H1 (cell line): Measurements from ENCODE around the gene MIF. TPM values are rescaled to one million over a fixed set of nuclear protein-coding genes. Genes with fewer than 3 reads are reported as not detected.

Experiments used
- CTCF ChIA-PET: fragments of 300-600 bp; sonication (Branson Sonifier 250); formaldehyde crosslinking; loops from one replicate; lab custom pipeline; 2021; ENCODE audit not compliant: partially characterized antibody; lab: Charles Lee
- POLR2A ChIA-PET: fragments of 300-600 bp; sonication (Branson Sonifier 250); formaldehyde crosslinking; loops from one replicate; lab custom pipeline; 2021; ENCODE audit warnings: inconsistent platforms; ENCODE audit not compliant: partially characterized antibody; lab: Charles Lee
- DNase-seq, 2 experiments: peaks; one replicate each; pipeline versions ENCODE4 v3.0.0 to v3.0.0-alpha.2; 2010 to 2022; ENCODE audit warnings: low spot score in 2 of 2, low read depth in 1 of 2, mixed read lengths in 1 of 2
- FAIRE-seq: peaks from 2 replicates; lab custom pipeline; 2011; peaks lifted over from hg19 to GRCh38; lab: Jason Lieb, UNC
- H2AFZ ChIP-seq: 2 replicates; pipeline ENCODE4 v1.8.1; 2012; ENCODE audit warnings: low read length, inconsistent platforms
- H2AK5ac ChIP-seq: 2 replicates; pipeline ENCODE4 v1.6.1; 2013; ENCODE audit warnings: low read depth, low read length
- H2BK120ac ChIP-seq: replicated peaks from 2 replicates; pipeline ENCODE3; 2013; ENCODE audit warnings: low read depth, low read length, inconsistent platforms
- H2BK12ac ChIP-seq: 2 replicates; pipeline ENCODE4 v1.6.1; 2013; ENCODE audit warnings: low read depth, low read length
- H2BK15ac ChIP-seq: 2 replicates; pipeline ENCODE4 v1.6.1; 2013; ENCODE audit warnings: low read length
- H2BK20ac ChIP-seq: 2 replicates; pipeline ENCODE4 v1.6.1; 2013; ENCODE audit warnings: low read length
- H2BK5ac ChIP-seq: 2 replicates; pipeline ENCODE4 v1.6.1; 2013; ENCODE audit warnings: low read depth, low read length
- H3K14ac ChIP-seq: 2 replicates; pipeline ENCODE4 v1.6.1; 2013; ENCODE audit warnings: inconsistent platforms; ENCODE audit not compliant: insufficient read length
- H3K18ac ChIP-seq: 2 replicates; pipeline ENCODE4 v1.6.1; 2013; ENCODE audit warnings: low read length; ENCODE audit errors: extremely low read depth
- H3K23ac ChIP-seq: 2 replicates; pipeline ENCODE4 v1.6.1; 2013; ENCODE audit warnings: inconsistent platforms; ENCODE audit not compliant: insufficient read length
- H3K23me2 ChIP-seq: 2 replicates; pipeline ENCODE4 v1.6.1; 2013; ENCODE audit warnings: low read depth, low read length
- H3K27ac ChIP-seq: 2 replicates; pipeline ENCODE4 v1.6.1; 2011; ENCODE audit warnings: low read depth, low read length, inconsistent platforms
- H3K27me3 ChIP-seq, 4 experiments: replicated peaks in 1 of 4; 1 replicate in 1 of 4; 2 replicates in 3 of 4; pipeline versions ENCODE4 v1.6.1 to v1.8.1; 2011 to 2013; ENCODE audit warnings: low read length in 3 of 4, mild to moderate bottlenecking in 3 of 4, inconsistent platforms in 2 of 4, mixed read lengths in 2 of 4, moderate library complexity in 1 of 4; ENCODE audit not compliant: control insufficient read depth in 3 of 4, insufficient read depth in 3 of 4; ENCODE audit errors: extremely low read depth in 1 of 4
- H3K36me3 ChIP-seq, 4 experiments: 2 replicates each; pipeline versions ENCODE4 v1.6.1 to v1.8.1; 2011 to 2013; ENCODE audit warnings: mild to moderate bottlenecking in 4 of 4, low read length in 3 of 4, moderate library complexity in 2 of 4, control low read depth in 1 of 4, inconsistent platforms in 1 of 4; ENCODE audit not compliant: insufficient read depth in 4 of 4, control insufficient read depth in 2 of 4
- H3K4ac ChIP-seq: replicated peaks from 2 replicates; pipeline ENCODE3; 2013; ENCODE audit warnings: low read length, low read depth, mixed read lengths, inconsistent platforms; ENCODE audit not compliant: insufficient read length
- H3K4me1 ChIP-seq, 4 experiments: replicated peaks in 1 of 4; 1 replicate in 1 of 4; 2 replicates in 3 of 4; pipeline versions ENCODE4 v1.6.1 to v1.8.1; 2011 to 2013; ENCODE audit warnings: low read length in 3 of 4, inconsistent platforms in 2 of 4, mixed read lengths in 1 of 4; ENCODE audit not compliant: insufficient read depth in 4 of 4, control insufficient read depth in 3 of 4
- H3K4me2 ChIP-seq, 2 experiments: 2 replicates each; pipeline versions ENCODE4 v1.6.1 to v1.8.1; 2011 to 2013; ENCODE audit warnings: low read depth in 2 of 2, low read length in 2 of 2, control low read depth in 1 of 2, inconsistent platforms in 1 of 2, mild to moderate bottlenecking in 1 of 2; ENCODE audit not compliant: insufficient read depth in 1 of 2
- H3K4me3 ChIP-seq, 4 experiments: fragments of 200-600, 300-600 bp in 1 of 4; sonication (generic), shearing (Covaris generic), sonication (Bioruptor Twin) in 1 of 4; 2 replicates each; pipeline versions ENCODE4 v1.5.1 to v1.8.1; 2011 to 2016; ENCODE audit warnings: low read length in 4 of 4, low read depth in 3 of 4, control low read depth in 2 of 4, inconsistent platforms in 2 of 4, mild to moderate bottlenecking in 2 of 4, mixed read lengths in 1 of 4, moderate library complexity in 1 of 4; ENCODE audit not compliant: insufficient read depth in 2 of 4; ENCODE audit errors: extremely low read depth in 1 of 4
- H3K56ac ChIP-seq: replicated peaks from 2 replicates; pipeline ENCODE3; 2013; ENCODE audit warnings: low read depth, mild to moderate bottlenecking, mixed read lengths, low read length, inconsistent platforms; ENCODE audit not compliant: insufficient read length
- H3K79me1 ChIP-seq: 2 replicates; pipeline ENCODE4 v1.6.1; 2013; ENCODE audit warnings: low read depth, low read length, control low read depth
- H3K79me2 ChIP-seq, 2 experiments: 2 replicates each; pipeline versions ENCODE4 v1.6.1 to v1.8.1; 2012 to 2013; ENCODE audit warnings: low read length in 2 of 2, mild to moderate bottlenecking in 2 of 2, inconsistent platforms in 1 of 2; ENCODE audit not compliant: insufficient read depth in 2 of 2, control insufficient read depth in 1 of 2
- H3K9ac ChIP-seq, 4 experiments: replicated peaks in 1 of 4; 1 replicate in 1 of 4; 2 replicates in 3 of 4; pipeline versions ENCODE4 v1.6.1 to v1.8.1; 2011 to 2013; ENCODE audit warnings: low read depth in 3 of 4, low read length in 3 of 4, control low read depth in 2 of 4, mild to moderate bottlenecking in 2 of 4, moderate library complexity in 2 of 4, inconsistent platforms in 1 of 4; ENCODE audit errors: extremely low read depth in 1 of 4
- H3K9me3 ChIP-seq, 2 experiments: 2 replicates each; pipeline versions ENCODE4 v1.6.1 to v1.8.1; 2012 to 2013; ENCODE audit warnings: mild to moderate bottlenecking in 2 of 2, moderate library complexity in 2 of 2, control low read depth in 1 of 2, inconsistent platforms in 1 of 2, low read depth in 1 of 2, low read length in 1 of 2, mixed read lengths in 1 of 2; ENCODE audit not compliant: insufficient read depth in 2 of 2
- H4K20me1 ChIP-seq, 2 experiments: replicated peaks in 1 of 2; 2 replicates each; pipeline versions ENCODE3 to v1.8.1; 2011 to 2013; ENCODE audit warnings: inconsistent platforms in 2 of 2, low read length in 2 of 2, mild to moderate bottlenecking in 1 of 2; ENCODE audit not compliant: insufficient read depth in 2 of 2, control insufficient read depth in 1 of 2
- H4K5ac ChIP-seq: 2 replicates; pipeline ENCODE4 v1.6.1; 2013; ENCODE audit warnings: low read length, low read depth, mixed read lengths, inconsistent platforms; ENCODE audit not compliant: insufficient read length
- H4K8ac ChIP-seq: 2 replicates; pipeline ENCODE4 v1.8.0; 2013; ENCODE audit warnings: mild to moderate bottlenecking, moderate library complexity, low read length, inconsistent platforms; ENCODE audit not compliant: insufficient read depth; ENCODE audit errors: extremely low read depth
- H4K91ac ChIP-seq: replicated peaks from 2 replicates; pipeline ENCODE3; 2013; ENCODE audit warnings: low read length, mixed read lengths, inconsistent platforms; ENCODE audit not compliant: insufficient read length
- ATF2 ChIP-seq: IDR thresholded peaks from 2 replicates; pipeline ENCODE4 v1.6.1; 2012; ENCODE audit warnings: low read length, inconsistent platforms
- ATF3 ChIP-seq: IDR thresholded peaks from 2 replicates; pipeline ENCODE4 v1.6.1; 2011; ENCODE audit warnings: low read depth, mild to moderate bottlenecking, low read length; ENCODE audit not compliant: insufficient read depth
- HDAC2 ChIP-seq, 2 experiments: fragments of 300-600 bp in 1 of 2; sonication (generic) in 1 of 2; IDR thresholded peaks; 2 replicates each; pipeline ENCODE4 v1.6.1; 2011 to 2012; ENCODE audit warnings: low read depth in 2 of 2, low read length in 2 of 2, mild to moderate bottlenecking in 2 of 2, moderate library complexity in 2 of 2, borderline replicate concordance in 1 of 2, inconsistent platforms in 1 of 2
- HDAC6 ChIP-seq: IDR thresholded peaks from one replicate; pipeline ENCODE4 v1.7.1; 2012; ENCODE audit warnings: low read depth, mild to moderate bottlenecking, inconsistent platforms, low read length, moderate library complexity
- JUN ChIP-seq: IDR thresholded peaks from 2 replicates; pipeline ENCODE4 v1.6.1; 2011; ENCODE audit warnings: low read depth, mild to moderate bottlenecking, improper control_type of control experiment, low read length
- NANOG ChIP-seq: IDR thresholded peaks from 2 replicates; pipeline ENCODE4 v1.6.1; 2011; ENCODE audit warnings: low read length, low read depth, mild to moderate bottlenecking, inconsistent platforms; ENCODE audit not compliant: insufficient read depth, poor library complexity, severe bottlenecking
- POU5F1 ChIP-seq: IDR thresholded peaks from 2 replicates; pipeline ENCODE4 v1.6.1; 2011; ENCODE audit warnings: low read depth, mild to moderate bottlenecking, low read length, moderate library complexity
- SIN3A ChIP-seq, 2 experiments: IDR thresholded peaks in 1 of 2; conservative IDR thresholded peaks in 1 of 2; 2 replicates each; pipeline ENCODE4 v1.6.1; 2011 to 2012; ENCODE audit warnings: low read length in 2 of 2, improper control_type of control experiment in 1 of 2, low read depth in 1 of 2, mild to moderate bottlenecking in 1 of 2
- SRF ChIP-seq: IDR thresholded peaks from 2 replicates; pipeline ENCODE4 v1.6.1; 2011; ENCODE audit warnings: mild to moderate bottlenecking, low read depth, low read length, moderate library complexity
- TBP ChIP-seq: IDR thresholded peaks from 2 replicates; pipeline ENCODE4 v1.6.1; 2011; ENCODE audit warnings: low read depth, low read length, improper control_type of control experiment
- ZNF274 ChIP-seq: IDR thresholded peaks from 2 replicates; pipeline ENCODE4 v1.7.0; 2012; ENCODE audit warnings: low read length, borderline replicate concordance; ENCODE audit errors: extremely low read depth
- WGBS, 2 experiments: shearing (Covaris generic) in 1 of 2; methylation state at CpG; one replicate each; pipeline versions ENCODE4 v1.1.6 to v1.1.7; 2013 to 2015; ENCODE audit warnings: low lambda C conversion rate in 2 of 2, mixed read lengths in 2 of 2, inconsistent platforms in 1 of 2, low coverage in 1 of 2, missing lambda C conversion rate in 1 of 2; ENCODE audit not compliant: insufficient replicate concordance in 2 of 2, insufficient coverage in 1 of 2, insufficient read length in 1 of 2; ENCODE audit errors: extremely low coverage in 1 of 2, missing lambda C conversion rate in 1 of 2; 5-methylcytosine and 5-hydroxymethylcytosine counted together
- polyA plus RNA-seq, 7 experiments: library from polyadenylated mRNA; depleted of rRNA in 3 of 7; stranded (reverse) in 5 of 7; unstranded in 2 of 7; fragments of >200 nt in 5 of 7; fragments of 200-250 nt in 2 of 7; gene quantifications; 1 replicate in 5 of 7; 2 replicates in 1 of 7; 4 replicates in 1 of 7; pipeline versions ENCODE4 v1.2.1 to v1.2.3, GENCODE V29; 2011 to 2013; ENCODE audit warnings: missing spikeins in 2 of 7, mixed read lengths in 2 of 7
- total RNA-seq: library from RNA; stranded (reverse); fragmentation: NEBNext Ultra II Directional; extraction: Animal tissue kit (Norgen Biotek cat#: 25700); gene quantifications from 2 replicates; pipeline ENCODE4 v1.2.1, GENCODE V29; 2021

MIF gene
- total and polyA plus RNA-seq, 2 of the 8 experiments (the other 6 are each of a cell fraction or from before 2014, with no cell fraction given): 1,082 to 1,870 TPM

DNA sequence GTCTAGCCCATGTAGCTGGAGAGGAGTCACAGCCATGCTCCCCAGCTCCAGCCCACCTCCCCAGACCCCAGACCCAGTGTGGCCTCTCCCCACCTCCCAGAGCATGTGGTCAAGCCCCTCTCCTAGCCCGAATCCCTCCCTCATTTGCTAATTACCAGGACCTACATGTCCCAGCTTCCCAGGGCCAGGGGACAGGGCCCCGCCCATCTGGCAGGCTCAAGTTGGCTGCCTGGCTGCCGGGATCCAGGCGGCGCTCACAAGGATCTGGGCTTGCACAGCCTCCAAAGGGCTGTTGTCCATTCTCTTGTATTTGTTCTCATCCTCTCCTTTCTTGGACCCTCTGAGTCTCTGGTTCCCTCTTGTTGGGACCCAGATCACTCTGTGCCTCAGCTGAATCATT is 4.6 kb upstream of the MIF start:
- Histone ChIP-seq H2AFZ (no peak overlapping the region), H3K23ac (no peak overlapping the region), H4K91ac (no peak overlapping the region), H3K9ac (no peak overlapping the region), H3K4ac (no peak overlapping the region), H3K4me1 (peaks cover 2 to 13% (median 8%) of the 10 kb centered on the region in 4 experiments; a peak in 6 of 7 replicates), H2BK12ac (no peak overlapping the region), H3K79me1 (no peaks in the 10 kb centered on the region), H4K20me1 (no peaks in the 10 kb centered on the region), H2BK5ac (no peak overlapping the region), H3K79me2 (no peaks in the 10 kb centered on the region), H3K27ac (no peak overlapping the region), H3K14ac (no peak overlapping the region), H2AK5ac (no peak overlapping the region), H2BK15ac (no peak overlapping the region), H3K18ac (no peak overlapping the region), H3K4me2 (no peak overlapping the region), H3K56ac (no peak overlapping the region), H2BK120ac (no peak overlapping the region), H3K4me3 (no peak overlapping the region), H4K5ac (no peak overlapping the region), H3K23me2 (peaks cover 4% of the 10 kb centered on the region), H3K36me3 (no peaks in the 10 kb centered on the region), H2BK20ac (no peak overlapping the region), H3K9me3 (peaks cover 7 to 9% of the 10 kb centered on the region in 2 experiments; a peak in 2 of 4 replicates), H3K27me3 (peaks cover 0 to 3% (median 1%) of the 10 kb centered on the region in 4 experiments; a peak in 2 of 7 replicates), H4K8ac (no peak overlapping the region)
- ChIA-PET CTCF (interaction anchor here (0.6 to 3.6 kb wide), 11 partner anchors 14 to 772 kb away, joined by 3 to 18 read pairs (median 4); partner anchors contain the start of gene SLC2A11), POLR2A (interaction anchor here (1.1 kb wide), 1 partner anchor 25 kb away, joined by 4 read pairs; no protein-coding TSS in a partner anchor)
- WGBS, 2 experiments: 85% methylated on average over 5 of the region's 5 CpGs; no CpG with 5 or more reads in 1 of the 2 experiments
- FAIRE-seq (no peak), DNase-seq (no peak)
- TF ChIP-seq HDAC2 (IDR thresholded peaks at IDR 0.05; ENCODE audit: borderline replicate concordance in 1 of 2, low read depth in 2 of 2, low read length in 2 of 2) (no peak), ATF3 (no peak), POU5F1 (no peak), ZNF274 (no peak), TBP (no peak), HDAC6 (no peak), SIN3A (conservative IDR thresholded peaks at IDR 0.05 in 1 of 2, IDR thresholded peaks at IDR 0.05 in 1 of 2; ENCODE audit: low read depth in 1 of 2, low read length in 2 of 2) (no peak), JUN (no peak), SRF (no peak), NANOG (no peak), ATF2 (no peak)
